WTC11 (cell line): ENCODE results near the gene OPCML.

Experiments used
- ATF1 ChIP-seq: sonication (generic); formaldehyde crosslinking; IDR thresholded peaks from 2 replicates; pipeline ENCODE4 v1.8.1; 2023; ENCODE audit warnings: mild to moderate bottlenecking, moderate library complexity, missing genetic modification reagents
- ATF6 ChIP-seq: sonication (generic); formaldehyde crosslinking; IDR thresholded peaks from 2 replicates; pipeline ENCODE4 v1.8.1; 2023; ENCODE audit warnings: mild to moderate bottlenecking, missing genetic modification reagents
- EMX1 ChIP-seq: fragments of 250-450 bp; sonication (Bioruptor Pico); IDR thresholded peaks from 2 replicates; pipeline ENCODE4 v1.8.0; 2021; ENCODE audit warnings: mild to moderate bottlenecking
- NR1H2 ChIP-seq: sonication (generic); formaldehyde crosslinking; IDR thresholded peaks from 2 replicates; pipeline ENCODE4 v1.9.0; 2021; ENCODE audit warnings: mild to moderate bottlenecking, moderate library complexity, missing genetic modification reagents
- SP1 ChIP-seq: sonication (generic); formaldehyde crosslinking; conservative IDR thresholded peaks from 2 replicates; pipeline ENCODE4 v1.8.1; 2022; ENCODE audit warnings: missing genetic modification reagents
- USF1 ChIP-seq: sonication (generic); formaldehyde crosslinking; IDR thresholded peaks from 2 replicates; pipeline ENCODE4 v1.8.0; 2022; ENCODE audit warnings: mild to moderate bottlenecking, missing genetic modification reagents
- ZNF232 ChIP-seq: sonication (generic); formaldehyde crosslinking; IDR thresholded peaks from 2 replicates; pipeline ENCODE4 v1.8.0; 2022; ENCODE audit warnings: mild to moderate bottlenecking, missing genetic modification reagents
- TF ChIP-seq, protein P1 (sequence below): fragments of 200-600 bp; IDR thresholded peaks from 2 replicates; pipeline ENCODE4 v1.8.0; 2022; ENCODE audit warnings: antibody characterized with exemption
- TF ChIP-seq, protein P2 (sequence below): sonication (generic); formaldehyde crosslinking; IDR thresholded peaks from 2 replicates; pipeline ENCODE4 v1.8.0; 2022; ENCODE audit warnings: missing genetic modification reagents
- TF ChIP-seq, protein P3 (sequence below): fragments of 250-450 bp; sonication (Bioruptor Pico); IDR thresholded peaks from 2 replicates; pipeline ENCODE4 v1.9.0; 2021; ENCODE audit warnings: mild to moderate bottlenecking
- TF ChIP-seq, protein P4 (sequence below): sonication (generic); formaldehyde crosslinking; IDR thresholded peaks from 2 replicates; pipeline ENCODE4 v1.8.1; 2022; ENCODE audit warnings: low read depth, missing genetic modification reagents, borderline replicate concordance
- TF ChIP-seq, protein P5 (sequence below): fragments of 250-450 bp; sonication (Bioruptor Pico); IDR thresholded peaks from 2 replicates; pipeline ENCODE4 v1.9.0; 2021; ENCODE audit warnings: mild to moderate bottlenecking, borderline replicate concordance

- TF ChIP-seq, protein P1, sequence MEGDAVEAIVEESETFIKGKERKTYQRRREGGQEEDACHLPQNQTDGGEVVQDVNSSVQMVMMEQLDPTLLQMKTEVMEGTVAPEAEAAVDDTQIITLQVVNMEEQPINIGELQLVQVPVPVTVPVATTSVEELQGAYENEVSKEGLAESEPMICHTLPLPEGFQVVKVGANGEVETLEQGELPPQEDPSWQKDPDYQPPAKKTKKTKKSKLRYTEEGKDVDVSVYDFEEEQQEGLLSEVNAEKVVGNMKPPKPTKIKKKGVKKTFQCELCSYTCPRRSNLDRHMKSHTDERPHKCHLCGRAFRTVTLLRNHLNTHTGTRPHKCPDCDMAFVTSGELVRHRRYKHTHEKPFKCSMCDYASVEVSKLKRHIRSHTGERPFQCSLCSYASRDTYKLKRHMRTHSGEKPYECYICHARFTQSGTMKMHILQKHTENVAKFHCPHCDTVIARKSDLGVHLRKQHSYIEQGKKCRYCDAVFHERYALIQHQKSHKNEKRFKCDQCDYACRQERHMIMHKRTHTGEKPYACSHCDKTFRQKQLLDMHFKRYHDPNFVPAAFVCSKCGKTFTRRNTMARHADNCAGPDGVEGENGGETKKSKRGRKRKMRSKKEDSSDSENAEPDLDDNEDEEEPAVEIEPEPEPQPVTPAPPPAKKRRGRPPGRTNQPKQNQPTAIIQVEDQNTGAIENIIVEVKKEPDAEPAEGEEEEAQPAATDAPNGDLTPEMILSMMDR = no peak
- TF ChIP-seq, protein P2, sequence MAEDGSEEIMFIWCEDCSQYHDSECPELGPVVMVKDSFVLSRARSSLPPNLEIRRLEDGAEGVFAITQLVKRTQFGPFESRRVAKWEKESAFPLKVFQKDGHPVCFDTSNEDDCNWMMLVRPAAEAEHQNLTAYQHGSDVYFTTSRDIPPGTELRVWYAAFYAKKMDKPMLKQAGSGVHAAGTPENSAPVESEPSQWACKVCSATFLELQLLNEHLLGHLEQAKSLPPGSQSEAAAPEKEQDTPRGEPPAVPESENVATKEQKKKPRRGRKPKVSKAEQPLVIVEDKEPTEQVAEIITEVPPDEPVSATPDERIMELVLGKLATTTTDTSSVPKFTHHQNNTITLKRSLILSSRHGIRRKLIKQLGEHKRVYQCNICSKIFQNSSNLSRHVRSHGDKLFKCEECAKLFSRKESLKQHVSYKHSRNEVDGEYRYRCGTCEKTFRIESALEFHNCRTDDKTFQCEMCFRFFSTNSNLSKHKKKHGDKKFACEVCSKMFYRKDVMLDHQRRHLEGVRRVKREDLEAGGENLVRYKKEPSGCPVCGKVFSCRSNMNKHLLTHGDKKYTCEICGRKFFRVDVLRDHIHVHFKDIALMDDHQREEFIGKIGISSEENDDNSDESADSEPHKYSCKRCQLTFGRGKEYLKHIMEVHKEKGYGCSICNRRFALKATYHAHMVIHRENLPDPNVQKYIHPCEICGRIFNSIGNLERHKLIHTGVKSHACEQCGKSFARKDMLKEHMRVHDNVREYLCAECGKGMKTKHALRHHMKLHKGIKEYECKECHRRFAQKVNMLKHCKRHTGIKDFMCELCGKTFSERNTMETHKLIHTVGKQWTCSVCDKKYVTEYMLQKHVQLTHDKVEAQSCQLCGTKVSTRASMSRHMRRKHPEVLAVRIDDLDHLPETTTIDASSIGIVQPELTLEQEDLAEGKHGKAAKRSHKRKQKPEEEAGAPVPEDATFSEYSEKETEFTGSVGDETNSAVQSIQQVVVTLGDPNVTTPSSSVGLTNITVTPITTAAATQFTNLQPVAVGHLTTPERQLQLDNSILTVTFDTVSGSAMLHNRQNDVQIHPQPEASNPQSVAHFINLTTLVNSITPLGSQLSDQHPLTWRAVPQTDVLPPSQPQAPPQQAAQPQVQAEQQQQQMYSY = no peak
- TF ChIP-seq, protein P3, sequence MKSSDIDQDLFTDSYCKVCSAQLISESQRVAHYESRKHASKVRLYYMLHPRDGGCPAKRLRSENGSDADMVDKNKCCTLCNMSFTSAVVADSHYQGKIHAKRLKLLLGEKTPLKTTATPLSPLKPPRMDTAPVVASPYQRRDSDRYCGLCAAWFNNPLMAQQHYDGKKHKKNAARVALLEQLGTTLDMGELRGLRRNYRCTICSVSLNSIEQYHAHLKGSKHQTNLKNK = no peak
- TF ChIP-seq ATF1 = no peak
- TF ChIP-seq NR1H2 (CRISPR knock-in tag) = no peak
- no peak for TF ChIP-seq USF1 (CRISPR knock-in tag)
- no peak for TF ChIP-seq SP1 (CRISPR knock-in tag)
- no peak for TF ChIP-seq EMX1 (CRISPR knock-in tag)
- no peak for TF ChIP-seq ZNF232 (CRISPR knock-in tag)
- TF ChIP-seq, protein P4, sequence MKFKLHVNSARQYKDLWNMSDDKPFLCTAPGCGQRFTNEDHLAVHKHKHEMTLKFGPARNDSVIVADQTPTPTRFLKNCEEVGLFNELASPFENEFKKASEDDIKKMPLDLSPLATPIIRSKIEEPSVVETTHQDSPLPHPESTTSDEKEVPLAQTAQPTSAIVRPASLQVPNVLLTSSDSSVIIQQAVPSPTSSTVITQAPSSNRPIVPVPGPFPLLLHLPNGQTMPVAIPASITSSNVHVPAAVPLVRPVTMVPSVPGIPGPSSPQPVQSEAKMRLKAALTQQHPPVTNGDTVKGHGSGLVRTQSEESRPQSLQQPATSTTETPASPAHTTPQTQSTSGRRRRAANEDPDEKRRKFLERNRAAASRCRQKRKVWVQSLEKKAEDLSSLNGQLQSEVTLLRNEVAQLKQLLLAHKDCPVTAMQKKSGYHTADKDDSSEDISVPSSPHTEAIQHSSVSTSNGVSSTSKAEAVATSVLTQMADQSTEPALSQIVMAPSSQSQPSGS (CRISPR knock-in tag) = no peak
- TF ChIP-seq, protein P5, sequence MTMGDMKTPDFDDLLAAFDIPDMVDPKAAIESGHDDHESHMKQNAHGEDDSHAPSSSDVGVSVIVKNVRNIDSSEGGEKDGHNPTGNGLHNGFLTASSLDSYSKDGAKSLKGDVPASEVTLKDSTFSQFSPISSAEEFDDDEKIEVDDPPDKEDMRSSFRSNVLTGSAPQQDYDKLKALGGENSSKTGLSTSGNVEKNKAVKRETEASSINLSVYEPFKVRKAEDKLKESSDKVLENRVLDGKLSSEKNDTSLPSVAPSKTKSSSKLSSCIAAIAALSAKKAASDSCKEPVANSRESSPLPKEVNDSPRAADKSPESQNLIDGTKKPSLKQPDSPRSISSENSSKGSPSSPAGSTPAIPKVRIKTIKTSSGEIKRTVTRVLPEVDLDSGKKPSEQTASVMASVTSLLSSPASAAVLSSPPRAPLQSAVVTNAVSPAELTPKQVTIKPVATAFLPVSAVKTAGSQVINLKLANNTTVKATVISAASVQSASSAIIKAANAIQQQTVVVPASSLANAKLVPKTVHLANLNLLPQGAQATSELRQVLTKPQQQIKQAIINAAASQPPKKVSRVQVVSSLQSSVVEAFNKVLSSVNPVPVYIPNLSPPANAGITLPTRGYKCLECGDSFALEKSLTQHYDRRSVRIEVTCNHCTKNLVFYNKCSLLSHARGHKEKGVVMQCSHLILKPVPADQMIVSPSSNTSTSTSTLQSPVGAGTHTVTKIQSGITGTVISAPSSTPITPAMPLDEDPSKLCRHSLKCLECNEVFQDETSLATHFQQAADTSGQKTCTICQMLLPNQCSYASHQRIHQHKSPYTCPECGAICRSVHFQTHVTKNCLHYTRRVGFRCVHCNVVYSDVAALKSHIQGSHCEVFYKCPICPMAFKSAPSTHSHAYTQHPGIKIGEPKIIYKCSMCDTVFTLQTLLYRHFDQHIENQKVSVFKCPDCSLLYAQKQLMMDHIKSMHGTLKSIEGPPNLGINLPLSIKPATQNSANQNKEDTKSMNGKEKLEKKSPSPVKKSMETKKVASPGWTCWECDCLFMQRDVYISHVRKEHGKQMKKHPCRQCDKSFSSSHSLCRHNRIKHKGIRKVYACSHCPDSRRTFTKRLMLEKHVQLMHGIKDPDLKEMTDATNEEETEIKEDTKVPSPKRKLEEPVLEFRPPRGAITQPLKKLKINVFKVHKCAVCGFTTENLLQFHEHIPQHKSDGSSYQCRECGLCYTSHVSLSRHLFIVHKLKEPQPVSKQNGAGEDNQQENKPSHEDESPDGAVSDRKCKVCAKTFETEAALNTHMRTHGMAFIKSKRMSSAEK (CRISPR knock-in tag) = no peak
- no peak for TF ChIP-seq ATF6 (CRISPR knock-in tag)
These were observed 681.1 kb downstream of the OPCML start for GRCh38 chr11:132851247-132851646.
